Measurements from ENCODE around the gene LDLRAD4.

Gene LDLRAD4

DNA sequence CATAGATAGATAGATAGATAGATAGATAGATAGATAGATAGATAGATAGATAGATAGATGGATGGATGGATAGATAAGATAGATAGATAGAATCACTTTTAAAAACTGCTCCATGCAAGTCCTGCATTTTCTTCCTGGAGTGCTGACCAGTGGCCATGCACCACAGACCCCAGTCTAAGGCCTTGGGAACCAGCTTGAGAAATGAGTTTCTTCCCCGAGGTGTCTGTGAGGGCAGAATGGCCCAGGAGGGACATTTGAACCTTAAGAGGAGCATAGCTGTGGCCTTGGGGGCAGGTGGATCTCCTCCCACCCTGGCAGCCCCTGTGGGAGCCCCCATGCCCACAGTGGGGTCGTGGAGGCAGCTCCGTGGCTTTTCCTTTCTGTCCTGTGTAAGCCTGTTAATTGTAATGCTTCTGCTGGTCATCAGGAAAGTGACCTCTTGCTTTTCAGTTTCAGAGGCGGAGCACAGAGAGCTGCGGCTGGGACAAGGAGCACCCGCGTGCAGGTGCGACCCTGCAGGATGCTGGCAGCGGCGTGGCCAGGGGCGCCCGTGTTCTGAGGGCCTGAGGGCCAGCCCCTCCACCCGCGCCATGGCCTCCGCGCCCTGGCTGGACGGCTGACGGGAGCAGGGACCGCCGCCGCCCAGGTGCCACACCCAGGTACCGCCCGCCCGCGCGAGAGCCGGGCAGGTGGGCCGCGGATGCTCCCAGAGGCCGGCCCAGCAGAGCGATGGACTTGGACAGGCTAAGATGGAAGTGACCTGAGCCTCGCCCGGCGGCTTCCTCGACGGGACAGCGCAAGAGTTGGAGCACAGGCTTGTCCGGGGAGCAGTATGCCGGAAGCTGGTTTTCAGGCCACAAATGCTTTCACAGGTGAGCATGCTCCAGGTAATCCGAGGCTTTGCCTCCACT lies 168.6 kb downstream of the LDLRAD4 start:
- DNase-seq (ENCODE audit: low read depth in 2 of 2), result no peak

GRCh38 chr18:13387855-13388548 lies 169.4 kb downstream of the LDLRAD4 start:
- no peak for DNase-seq (ENCODE audit: low read depth in 2 of 2)

DNA sequence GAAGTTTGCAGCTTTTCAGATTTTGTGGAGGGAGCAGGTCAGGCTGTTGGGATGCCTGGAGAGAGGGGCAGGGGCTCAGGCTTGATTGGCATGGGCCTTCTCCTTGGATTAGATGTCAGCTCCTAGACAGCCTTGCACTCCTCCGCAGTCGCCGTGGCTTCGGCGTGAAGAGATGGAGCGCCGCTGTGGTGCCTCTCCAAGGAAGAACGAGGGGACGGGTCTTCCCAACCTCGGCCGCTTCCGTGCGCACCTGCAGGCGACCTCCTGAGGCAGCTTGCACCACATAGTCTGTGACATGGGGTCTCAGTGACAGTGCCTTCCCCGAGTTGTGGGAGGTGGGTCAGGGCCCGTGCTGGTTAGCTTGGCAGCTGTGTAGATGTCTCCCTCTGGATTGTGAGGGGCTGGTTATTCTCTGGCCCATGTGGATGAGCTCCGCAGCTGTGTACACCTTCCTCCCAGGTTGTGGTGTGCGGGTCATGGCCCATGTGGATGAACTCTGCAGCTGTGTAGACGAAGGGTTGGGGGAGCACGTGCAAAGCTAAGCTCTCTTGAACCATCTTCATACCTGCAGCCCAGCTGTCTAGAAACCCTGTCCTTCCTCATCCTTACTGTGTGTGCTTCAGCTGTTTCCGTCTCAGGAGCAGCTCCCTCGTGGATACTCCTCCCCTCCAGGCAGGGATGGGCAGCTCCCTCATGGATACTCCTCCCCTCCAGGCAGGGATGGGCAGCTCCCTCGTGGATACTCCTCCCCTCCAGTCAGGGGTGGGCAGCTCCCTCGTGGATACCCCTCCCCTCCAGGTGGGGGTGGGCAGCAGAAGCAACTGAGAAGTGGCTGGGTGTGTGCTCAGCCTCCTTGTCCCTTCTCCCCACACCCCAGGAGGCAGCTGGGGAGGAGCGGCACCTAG lies 170.3 kb downstream of the LDLRAD4 start:
- no peak for DNase-seq (ENCODE audit: low read depth in 2 of 2)

GRCh38 chr18:13389491-13390131 lies 171.1 kb downstream of the LDLRAD4 start:
- DNase-seq (ENCODE audit: low read depth in 2 of 2), result no peak

DNA sequence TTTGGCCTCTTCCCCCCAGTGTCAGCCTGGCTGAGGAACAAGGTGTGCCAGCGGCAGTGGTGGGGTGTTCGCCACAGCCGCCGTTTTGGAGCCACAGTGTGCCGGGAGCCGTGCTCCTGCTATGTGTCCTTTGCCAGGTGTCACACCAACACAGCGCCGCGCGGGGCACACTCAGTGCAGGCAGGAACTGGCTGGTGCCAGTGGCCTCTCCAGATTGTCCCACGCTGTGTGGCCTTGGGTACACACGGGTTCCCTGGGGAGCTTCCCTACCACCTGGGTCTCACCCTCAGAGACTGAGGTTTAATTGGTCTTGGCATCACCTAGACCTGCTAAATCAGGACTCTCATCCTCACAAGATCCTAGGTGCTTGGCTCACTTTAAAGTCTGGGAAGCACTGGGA lies 171.6 kb downstream of the LDLRAD4 start:
- DNase-seq (ENCODE audit: low read depth in 2 of 2), result no peak

DNA sequence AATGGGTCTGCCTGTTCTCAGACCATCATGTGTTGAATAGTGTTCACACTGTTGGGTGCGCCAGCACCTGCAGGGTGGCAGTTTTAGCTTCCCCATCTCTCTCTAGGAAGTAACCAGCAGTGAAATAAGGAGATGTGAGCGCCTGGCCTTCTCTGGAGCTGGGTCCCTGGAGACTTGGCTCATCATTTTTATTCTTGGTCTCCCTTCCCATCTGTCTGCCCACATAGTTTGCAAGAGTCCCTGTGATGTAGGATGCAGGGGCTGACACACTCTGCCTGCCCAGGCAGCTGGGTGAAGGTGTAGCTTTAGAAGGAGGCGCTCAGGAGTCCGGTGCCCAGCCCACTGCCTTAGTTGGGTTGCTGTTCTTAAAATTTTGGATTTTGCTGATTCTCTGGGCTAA lies 172.2 kb downstream of the LDLRAD4 start:
- DNase-seq (ENCODE audit: low read depth in 2 of 2), result no peak

DNA sequence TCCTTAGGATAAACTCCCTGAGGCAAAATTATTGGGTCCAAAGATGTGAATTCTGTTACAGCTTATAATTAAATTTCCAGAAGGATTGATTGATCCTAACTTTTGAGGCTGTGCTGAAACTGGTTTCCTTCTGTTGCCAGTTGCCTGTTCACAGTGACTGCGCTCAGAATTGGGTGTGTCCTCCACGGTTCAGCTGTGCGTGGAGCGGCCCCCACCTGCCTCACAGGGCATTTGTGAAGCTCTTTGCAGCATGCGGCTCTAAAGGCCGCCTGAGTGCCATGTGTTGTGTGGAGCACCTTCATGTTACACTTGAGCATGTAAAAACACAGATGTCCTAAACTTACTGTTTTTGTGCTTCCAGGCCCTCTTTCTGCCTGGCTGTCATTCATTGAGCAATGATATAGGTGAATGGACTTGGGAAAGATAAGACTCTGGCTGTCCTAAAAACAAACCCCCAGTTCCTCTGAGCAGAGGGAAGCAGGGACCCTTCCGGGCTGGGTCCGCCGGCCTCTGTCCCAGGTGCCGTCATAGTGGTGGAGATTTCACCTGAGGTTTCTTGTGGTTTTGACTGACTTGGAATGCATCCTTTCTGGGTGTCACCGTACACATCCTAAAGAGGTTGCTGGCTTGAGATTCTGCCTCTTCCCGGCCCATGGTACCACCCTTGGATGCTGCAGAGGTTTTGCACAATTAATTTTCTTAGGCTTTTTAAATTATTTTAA lies 173.6 kb downstream of the LDLRAD4 start:
- DNase-seq (ENCODE audit: low read depth in 2 of 2), result no peak

DNA sequence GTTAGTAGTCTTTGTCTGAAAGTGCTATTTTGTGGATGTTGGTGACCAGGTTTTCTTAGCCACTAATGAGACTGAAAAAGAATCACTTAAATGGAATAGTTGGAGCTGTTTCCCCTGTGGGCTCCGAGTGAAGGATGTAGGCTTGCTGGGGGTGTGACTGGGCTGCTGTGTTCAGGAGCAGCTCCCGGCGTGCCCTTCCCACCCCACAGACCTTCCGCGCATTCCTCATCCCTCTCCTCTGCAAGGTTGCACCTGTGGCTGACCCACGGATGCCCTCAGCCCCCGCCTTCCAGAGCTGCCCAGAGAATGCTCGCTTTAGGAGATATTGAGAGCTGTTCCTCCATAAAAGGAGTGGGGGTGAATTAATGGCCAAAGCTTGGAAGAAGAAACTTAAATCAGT lies 174.3 kb downstream of the LDLRAD4 start:
- DNase-seq (ENCODE audit: low read depth in 2 of 2), result no peak

DNA sequence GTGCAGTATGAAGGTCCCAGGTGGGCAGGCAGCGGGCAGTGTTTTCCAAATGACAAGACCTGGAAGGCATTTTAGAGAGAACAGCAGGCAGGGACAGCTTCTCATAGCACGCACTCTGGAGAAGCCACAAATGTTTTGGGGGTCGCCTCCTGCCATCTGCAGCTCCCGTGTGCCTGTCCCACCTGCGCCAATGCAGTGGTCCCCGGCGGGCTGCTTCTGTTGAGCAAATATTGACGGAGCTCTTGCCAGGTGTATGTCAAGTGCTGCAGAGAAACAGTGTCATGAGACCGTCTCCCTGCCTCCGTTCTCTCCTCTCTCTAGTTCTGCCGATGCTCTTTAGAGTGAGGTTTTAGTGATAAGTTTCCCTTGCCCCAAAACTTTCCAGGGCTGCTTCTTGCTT lies 174.8 kb downstream of the LDLRAD4 start:
- no peak for DNase-seq (ENCODE audit: low read depth in 2 of 2)

DNA sequence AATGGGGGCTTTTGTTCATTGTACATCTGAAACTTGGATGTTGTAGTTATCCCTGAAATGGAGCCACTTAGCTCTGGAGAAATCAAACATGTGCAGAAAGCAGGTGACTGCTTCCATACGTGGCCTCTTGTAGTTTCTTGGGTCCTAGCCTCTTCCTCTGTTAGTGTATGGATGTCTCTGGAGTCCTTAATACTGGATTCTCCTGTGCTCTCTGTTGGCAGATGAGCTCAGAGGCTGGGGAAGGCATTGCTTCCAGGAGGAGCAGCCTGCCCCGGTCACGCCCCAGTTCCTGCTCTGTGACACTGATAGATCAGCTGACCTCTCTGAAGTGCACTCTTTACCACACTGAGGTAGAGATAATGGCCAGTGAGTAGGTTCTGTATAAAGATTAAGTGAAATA lies 176.2 kb downstream of the LDLRAD4 start:
- no peak for DNase-seq (ENCODE audit: low read depth in 2 of 2)

- no peak for DNase-seq (ENCODE audit: low read depth in 2 of 2)
These were observed 177.0 kb downstream of the LDLRAD4 start for GRCh38 chr18:13395577-13395976.

DNA sequence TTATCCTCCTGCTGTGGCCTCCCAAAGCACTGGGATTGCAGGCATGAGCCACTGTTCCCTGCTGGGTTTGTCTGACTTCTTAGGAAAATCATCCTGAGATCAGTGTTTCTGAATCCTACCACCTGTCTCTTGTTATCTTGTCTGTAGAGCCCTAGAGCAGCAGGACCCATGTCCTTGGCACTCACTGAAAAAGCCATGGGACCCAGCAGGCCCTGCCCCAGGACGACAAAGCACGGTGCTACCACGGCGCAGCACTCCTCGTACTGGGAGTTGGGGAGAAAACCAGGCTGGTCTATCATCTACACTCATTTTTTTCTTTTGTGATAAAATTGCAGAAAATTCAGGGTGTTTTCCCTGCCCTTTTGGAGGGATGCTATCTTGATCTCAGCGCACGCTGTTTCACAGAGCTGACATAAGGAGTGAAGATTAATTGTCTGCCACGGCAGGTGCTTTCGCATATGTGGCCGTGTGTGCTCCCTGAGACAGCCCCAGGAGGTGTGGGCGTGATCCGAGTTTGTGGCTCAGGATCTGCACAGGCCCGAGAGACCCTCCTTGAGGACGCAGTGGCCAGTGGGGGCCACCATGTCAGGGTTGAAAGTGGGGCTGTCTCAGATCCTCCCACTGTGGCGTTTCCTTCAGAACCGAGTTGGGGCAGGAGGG lies 179.1 kb downstream of the LDLRAD4 start:
- no peak for DNase-seq (ENCODE audit: low read depth in 2 of 2)

DNA sequence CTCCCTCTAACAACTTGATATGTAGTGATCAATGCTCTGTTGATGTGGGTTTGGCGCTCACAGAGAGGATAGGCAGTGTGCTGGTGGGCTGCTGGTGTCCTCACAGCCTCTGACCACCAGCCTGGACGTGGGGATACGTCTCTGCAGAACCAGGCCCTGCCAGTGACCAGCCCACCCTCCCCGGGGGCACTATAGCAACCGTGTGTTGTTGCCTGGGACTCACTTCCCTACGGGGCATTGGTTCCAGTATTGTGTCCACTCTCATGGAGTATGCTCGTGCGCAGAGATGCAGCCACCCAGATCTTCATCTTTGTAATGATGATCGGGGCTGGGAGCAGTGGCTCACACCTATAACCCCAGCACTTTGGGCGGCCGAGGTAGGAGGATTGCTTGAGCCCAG lies 180.1 kb downstream of the LDLRAD4 start:
- no peak for DNase-seq (ENCODE audit: low read depth in 2 of 2)

GRCh38 chr18:13399511-13399910 lies 181.0 kb downstream of the LDLRAD4 start:
- DNase-seq (ENCODE audit: low read depth in 2 of 2), result no peak

DNA sequence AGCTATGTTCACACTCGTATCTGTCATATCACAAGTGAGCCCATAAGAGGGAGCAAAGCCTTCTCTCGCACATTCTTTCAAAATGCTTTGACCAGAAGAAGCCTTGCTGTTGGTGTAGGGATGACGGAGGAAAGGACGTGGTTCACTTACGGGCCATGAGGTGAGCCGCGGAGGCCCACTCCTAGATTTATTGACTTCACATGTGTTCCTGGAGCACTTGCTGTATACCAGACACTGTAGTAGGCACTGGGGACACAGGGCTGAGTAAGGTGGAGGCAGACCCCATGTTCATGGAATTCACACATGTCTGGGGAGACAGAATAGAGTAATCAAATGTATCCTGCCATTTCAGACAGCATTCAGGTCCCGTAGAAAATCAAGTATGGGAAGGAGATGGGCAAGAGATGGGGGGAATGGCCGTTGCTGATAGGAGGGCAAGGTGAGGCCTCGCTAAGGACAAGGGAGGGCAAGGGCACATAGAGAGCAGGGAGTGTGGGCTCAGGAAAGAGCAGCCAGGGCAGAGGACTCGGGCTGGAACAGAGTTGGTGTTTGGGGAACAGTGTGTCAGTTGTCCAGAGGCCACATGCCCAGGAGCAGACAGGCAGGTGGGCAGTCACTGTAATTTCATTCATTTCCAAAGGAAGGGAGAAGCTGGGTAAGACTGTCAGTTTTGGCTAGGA lies 182.2 kb downstream of the LDLRAD4 start:
- no peak for DNase-seq (ENCODE audit: low read depth in 2 of 2)

- no peak for DNase-seq (ENCODE audit: low read depth in 2 of 2)
These were observed 182.8 kb downstream of the LDLRAD4 start for GRCh38 chr18:13401404-13401803.

GRCh38 chr18:13401826-13402225 lies 183.3 kb downstream of the LDLRAD4 start:
- DNase-seq (ENCODE audit: low read depth in 2 of 2), result no peak

- no peak for DNase-seq (ENCODE audit: low read depth in 2 of 2)
These were observed 185.4 kb downstream of the LDLRAD4 start for GRCh38 chr18:13403786-13404549.

All from activated CD4-positive, alpha-beta T cell treated with anti-CD3 and anti-CD28 coated beads for 24 hours (primary cell).